HG02610 (cell line): Measurements from ENCODE around the gene TBC1D22A.
"Not testable (repeated sequence)": the region's sequence is repeated elsewhere in the genome, so short reads cannot be mapped to it uniquely, and the experiment has no call there.

Experiments
- ATAC-seq: cut with Tn5 transposase; IDR thresholded peaks from one replicate; pipeline ENCODE4 v1.9.1; 2021; ENCODE audit warnings: mild to moderate bottlenecking, moderate library complexity; ENCODE audit not compliant: unreplicated experiment

The TBC1D22A gene

DNA sequence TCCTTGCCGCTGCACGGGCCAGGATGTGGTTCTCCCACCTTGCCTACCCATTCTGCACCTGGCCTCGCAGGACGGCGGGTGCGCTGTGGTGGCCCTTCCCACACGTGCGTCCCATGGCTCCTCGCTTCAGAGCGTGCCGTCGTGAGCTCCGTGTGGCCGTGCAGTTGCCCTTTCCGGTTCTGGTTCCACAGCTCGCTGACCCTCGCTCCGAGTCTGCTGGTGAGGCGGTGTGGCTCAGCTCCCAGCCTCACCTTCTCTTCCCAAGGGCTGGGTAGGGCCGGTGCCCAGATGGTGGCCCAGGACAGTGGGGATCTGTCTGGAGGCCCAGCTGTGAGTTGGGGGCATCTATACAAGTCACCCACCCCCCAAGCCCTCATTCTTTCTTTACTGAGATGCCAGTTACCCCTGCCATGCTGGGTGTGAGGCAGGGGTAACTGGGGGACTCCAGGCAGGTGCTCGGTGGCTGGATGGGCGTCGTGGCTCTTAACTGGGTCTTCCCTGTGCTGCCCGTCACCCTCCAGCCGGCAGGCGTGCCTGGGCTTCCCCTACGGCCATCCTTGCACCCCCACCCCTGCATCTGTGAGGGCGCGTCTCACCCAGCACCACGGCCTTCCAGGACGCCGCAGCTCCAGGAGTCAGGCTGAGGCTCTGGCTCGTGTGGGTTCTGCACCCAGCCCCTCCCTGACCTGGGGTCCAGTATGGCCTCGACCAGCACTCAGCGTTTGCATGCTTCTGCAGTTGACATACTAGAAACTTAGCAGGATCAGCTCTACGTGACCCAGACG, 395.2 kb downstream of the TBC1D22A start:
- no peak for ATAC-seq

DNA sequence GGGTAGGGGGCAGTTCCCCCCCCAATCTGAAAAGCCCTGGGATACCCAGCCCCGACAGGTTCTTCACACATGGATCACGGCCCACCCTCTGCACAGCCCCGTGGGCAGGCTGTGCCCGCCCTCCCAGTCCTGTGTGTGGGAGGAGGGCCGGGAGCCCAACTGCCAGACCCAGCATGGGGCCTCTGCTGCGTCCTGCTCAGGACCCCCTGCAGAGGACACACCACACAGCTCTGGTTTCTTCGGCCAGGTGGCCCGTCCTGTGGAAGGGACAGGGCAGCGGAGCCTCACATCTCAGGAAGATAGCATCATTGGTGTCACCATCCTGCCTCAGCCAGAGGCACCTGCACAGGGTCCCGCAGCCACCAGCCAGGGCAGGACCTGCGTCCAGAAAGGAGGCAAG, 396.0 kb downstream of the TBC1D22A start:
- no peak for ATAC-seq

DNA sequence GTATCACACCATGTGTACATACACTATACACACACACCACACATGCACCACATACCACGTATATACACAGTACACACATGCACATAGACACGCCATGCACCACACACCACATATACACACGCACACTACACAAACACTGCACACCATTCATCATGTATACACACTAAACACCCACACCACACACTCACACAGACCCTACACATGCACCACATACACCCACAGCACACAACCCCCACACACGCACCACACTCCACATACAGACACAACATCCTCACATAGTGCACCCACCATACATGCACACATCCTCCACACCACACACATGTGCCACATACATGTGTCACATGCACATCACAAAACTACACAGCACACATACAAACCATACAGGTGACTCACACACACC, 397.1 kb downstream of the TBC1D22A start:
- ATAC-seq, result no peak

DNA sequence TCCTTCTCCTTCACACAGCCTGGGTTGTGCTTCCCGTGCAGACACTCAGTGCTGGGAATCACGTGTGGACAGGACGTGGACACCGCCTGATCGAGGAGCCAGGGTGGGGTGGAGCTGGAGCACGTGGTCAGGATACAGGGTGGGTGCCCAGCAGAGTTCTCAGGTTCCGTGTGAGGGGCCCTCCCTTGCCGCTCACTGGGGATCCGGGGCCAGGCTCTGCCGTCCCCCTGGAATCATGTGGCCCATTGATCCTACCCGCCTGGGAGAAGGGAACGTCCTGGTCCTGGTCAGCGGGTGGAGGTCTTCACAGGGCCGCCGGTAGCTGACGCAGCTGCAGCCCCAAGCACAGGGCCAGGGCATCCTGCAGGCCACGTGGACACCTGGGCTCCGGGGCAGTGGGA, 397.7 kb downstream of the TBC1D22A start:
- no peak for ATAC-seq

DNA sequence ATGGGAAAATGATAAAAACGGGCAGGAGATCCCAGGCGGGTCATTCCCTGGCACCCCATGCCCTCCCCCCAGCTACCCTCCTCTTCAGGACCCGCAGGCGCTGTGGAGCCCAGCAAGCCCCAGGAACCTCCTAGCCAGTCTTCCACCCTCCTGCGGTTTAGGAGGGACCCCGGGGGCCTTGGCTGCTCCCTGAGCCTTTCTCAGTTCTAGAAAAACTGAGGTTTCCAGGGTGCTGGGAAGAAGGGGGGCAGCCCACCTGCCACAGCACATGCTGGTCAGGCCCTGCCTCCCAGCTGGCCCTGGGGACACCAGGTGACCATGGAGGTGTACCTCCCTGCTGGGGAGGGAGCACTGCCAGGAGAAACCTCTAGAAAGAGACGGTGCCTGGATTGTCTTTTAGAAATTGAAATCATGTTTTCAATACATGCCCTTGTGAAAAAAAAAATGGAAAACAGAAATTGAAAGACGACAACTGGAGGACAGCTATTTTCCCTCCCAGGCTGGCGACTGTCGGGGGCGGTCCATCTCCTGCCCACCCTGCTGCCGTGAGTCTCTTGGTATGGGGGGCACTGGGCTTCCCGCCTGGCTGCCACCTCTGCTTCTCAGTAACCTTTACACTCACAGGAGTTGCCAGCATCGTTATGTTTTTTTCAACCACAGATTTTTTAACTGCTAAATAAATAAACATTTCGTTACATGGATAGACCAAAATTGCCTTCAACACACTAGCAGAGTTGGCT, 398.5 kb downstream of the TBC1D22A start:
- no peak for ATAC-seq

DNA sequence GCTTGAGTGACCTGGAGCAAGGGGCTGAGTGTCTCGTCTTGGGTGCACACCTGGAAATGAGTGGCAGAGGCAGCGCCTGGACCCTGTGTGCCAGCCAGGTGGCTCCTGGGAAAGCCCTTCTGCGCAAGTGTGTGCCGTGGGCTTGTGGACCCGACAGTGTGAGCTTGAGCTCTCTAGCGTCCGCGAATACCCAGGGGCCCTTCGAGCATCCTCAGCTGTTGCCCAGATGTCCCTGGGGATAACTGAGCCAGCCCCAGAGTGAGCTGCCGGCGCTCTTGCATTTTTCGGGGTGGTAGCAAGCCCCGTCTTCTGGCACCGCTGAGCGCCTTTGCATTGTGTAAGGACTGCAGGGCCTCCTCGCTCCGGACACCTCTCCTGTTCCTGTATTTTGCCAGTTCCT, 399.2 kb downstream of the TBC1D22A start:
- no peak for ATAC-seq

DNA sequence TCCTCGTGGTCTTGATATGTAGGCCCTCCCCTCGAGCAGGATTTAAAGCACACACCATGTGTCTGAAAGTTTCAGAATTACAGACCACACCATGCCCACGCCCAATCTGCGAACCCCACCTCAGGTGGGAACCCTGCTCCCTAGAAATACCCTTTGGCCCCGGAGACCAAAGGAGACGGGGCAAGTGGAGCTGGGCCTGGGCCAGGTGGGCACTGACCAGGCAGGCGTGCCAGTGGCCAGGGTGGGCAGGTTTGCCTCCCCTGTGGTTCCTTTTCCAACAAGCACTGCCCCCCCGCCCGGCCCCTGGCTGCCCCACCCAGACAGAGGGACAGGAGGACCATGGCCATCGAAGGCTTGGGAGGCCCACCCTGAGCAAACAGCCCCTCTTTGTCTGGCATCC, 400.4 kb downstream of the TBC1D22A start:
- ATAC-seq, result no peak

DNA sequence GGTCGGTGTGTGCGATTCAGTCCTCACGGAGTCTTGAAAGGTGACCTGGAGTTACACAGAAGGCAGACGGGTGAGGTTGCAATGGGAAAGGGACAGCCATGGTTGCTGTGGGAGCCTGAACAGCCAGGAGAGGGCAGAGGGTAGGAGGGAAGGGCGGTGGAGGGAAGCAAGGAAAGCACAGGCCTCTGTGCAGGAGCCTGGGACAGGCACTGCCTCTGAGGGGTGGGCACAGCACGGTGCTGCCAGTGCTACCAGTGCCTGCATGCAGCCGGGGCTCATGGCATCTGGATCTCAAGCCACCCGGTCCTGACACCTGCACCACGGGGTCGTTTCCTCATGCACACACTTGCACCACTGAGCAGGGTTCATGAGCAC, 401.0 kb downstream of the TBC1D22A start:
- ATAC-seq, result no peak

DNA sequence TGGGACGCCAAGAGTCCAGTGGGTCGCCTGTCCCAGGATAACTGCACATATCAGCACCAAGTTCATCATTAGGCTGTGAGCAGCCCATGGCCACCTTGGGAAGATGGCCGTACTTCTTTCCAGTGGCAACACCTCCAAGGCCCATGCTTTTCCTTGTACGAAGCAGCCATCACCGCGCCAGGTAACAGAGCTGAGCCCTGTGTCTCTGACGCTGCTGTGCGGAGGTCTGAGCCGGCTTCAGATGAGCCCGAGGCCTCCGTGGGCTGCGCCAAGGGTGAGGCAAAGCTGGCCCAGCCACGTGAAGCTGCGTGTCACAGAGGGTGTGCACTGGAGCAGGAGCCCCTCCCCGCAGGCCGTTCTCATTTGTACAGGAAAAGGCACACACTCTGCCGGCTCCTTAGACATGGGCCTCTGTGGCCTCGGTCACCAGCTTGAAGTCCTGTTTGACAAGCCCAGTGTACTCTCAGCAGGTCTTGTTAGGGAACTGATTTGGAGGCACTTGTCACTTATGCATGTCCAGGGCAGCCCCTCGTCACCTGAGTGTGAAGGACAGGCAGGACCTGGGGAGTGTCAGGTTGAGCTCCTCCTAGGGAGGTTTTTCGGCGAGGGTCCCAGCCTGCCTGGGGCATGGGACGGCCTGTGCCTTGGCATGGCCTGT, 401.5 kb downstream of the TBC1D22A start:
- ATAC-seq, result no peak

DNA sequence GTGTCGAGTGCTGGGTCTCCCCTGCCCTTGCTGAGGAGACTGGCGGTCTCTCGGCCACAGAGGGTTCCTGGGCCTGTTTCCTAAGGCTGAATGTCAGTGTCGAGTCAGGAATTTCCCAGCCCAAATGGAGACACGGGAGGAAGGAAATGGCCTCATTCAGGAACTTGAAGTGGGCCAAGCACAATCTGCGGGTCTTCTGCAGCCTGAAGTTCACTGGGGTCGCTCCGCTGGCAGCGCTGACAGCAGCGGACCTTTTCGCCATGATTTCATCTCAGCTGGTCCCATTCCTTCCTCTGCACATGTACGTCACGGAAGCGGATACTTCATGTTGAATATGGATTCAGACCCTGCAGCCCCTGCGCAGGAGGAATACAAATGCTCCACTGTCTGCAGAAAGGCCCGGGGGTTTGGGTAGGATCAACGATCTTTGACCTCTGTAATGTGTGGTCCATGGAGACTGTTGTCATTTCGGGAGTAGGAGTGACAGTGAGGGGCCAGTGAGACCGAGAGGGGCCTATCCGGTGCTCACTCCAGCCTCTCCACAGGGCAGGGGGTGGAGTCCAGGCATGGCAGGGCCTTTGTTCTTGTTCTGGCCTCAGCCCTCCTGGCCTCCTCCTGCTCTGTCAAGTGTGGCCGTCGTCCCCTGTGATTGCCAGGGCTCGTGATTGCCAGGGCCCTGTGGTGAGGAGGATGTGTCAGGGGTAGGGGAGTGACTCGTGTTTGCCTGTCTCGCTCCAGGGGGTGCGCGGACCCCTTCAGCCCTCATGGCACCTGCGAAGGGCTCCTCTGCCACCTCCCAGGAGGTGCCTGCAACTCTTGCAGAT, 402.3 kb downstream of the TBC1D22A start:
- ATAC-seq, result no peak

DNA sequence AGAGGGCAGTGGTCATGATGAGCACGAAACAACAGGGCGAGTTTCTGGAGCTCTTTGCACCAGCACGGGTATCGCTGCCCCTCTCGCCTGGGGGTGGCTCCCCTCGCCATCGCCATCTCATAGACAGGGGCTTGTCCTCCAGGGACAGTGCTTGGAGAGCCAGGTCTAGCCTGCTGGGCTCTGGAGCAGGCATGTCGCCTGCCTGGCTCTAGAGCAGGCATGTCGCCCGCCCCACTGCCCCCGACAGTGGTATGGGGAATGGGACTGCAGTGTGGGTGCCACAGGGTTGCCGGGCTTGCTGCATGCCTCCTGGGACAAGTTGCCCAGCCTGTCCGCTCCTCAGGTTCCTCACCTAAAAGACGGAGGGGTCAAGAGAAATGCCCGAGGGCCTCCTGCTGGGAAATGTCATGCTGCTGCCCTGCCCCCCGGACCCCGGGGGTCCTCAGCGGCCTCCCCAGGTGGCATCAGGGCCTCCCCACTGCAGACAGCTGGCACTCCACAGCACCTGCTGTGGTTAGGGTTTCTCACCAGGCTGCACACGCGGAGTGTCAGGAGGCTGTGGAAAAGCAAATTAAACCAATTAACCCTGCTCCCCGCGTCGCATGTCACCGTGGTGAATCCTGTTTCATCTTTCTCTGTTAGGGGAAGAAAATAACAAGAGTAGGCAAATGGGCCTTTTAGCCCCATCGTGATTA, 403.0 kb downstream of the TBC1D22A start:
- no peak for ATAC-seq

DNA sequence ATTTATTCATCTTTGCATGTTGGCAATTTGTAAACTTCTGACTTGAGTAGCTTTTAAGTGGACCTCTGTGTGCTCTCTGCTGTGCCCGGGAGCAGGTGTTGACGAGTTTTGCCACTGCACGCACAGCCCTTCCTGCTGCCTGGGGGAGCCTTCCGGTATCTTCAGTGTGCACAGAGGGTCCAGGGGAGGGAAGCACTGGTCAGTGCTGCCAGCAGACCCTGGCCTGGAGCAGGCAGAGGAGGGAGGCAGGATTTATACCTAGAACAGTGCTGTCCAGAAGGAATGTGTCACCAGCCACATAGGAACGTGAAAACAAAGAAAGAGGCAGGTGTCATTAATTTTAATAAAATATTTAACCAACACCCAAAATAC, 403.6 kb downstream of the TBC1D22A start:
- no peak for ATAC-seq

DNA sequence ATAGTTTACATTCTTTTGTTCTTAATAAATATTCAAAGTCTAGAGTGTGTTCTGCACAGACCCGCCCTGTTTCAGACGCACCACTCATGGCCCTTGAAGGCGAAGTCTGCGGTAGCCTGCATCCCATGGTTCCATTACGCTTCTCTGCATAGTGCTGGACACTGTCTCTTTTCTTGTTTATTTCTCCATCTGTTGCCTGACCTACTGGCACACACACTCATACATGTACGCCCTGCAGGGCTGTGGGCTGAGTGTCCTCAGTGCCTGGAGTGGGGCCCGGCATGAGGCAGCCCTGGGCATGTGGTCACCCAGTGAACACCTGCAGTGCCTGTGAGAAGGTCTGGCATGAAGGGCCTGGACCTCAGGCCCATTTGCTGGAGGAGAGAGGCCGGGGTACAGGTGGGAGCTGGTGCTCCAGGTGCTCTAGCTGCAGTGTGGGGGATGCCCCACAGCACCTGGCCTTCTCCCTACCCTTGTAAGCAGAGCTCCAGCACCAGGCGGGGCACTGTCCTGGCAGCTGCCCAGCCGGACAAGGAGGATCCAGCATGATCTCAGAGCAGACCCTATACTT, 404.1 kb downstream of the TBC1D22A start:
- no peak for ATAC-seq

DNA sequence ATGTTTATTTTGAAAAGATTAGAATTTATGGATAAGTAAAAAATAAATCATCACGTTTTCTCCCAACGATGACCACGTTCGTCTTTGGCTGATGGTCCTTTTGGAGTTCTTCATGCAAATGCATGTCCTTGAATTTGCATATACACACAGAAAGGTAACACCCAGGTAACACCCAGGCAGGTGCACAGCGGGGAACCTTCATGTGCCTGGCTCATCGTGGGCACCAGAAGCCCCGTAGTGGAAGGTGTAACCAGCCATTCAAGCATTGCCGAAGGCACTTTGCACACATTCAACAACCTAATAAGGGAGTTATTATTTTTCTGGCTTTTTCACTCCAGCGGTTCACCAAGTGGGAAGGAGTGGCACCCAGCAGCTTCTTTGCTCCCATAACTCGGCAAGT, 404.6 kb downstream of the TBC1D22A start:
- no peak for ATAC-seq

DNA sequence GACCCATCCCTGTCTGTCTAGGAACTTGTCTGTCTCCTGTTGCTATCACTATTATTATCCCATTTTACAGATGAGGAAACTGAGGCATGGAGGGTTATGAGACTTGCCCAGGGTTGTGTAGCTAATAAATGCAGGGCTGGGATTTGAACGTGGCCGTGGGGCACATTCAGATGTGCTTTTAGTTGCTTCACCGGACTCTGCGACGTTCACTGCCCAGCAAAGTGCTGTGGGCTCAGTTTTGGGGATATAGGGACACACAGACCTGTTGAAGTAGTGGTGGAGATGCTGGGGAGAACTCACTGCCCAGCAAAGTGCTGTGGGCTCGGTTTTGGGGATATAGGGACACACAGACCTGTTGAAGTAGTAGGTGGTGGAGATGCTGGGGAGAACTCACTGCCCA, 405.5 kb downstream of the TBC1D22A start:
- not testable (repeated sequence) for ATAC-seq

DNA sequence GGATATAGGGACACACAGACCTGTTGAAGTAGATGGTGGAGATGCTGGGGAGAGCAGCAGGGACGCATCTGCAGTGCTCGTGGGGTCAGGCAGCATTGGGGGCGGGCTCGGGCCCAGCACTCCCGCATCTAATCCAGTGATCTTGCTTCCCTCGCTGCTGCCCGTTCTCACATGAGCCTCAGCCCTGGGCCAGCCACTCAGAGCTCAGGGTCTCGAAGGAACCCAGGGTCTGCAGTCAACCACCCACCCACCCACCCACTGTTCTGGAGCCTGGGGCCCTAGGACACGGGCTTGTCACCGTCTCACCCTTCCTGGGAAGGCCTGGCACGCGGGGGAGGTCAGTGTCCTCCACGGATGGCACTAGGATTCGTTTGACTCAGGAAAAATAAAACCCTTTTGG, 406.0 kb downstream of the TBC1D22A start:
- no peak for ATAC-seq

DNA sequence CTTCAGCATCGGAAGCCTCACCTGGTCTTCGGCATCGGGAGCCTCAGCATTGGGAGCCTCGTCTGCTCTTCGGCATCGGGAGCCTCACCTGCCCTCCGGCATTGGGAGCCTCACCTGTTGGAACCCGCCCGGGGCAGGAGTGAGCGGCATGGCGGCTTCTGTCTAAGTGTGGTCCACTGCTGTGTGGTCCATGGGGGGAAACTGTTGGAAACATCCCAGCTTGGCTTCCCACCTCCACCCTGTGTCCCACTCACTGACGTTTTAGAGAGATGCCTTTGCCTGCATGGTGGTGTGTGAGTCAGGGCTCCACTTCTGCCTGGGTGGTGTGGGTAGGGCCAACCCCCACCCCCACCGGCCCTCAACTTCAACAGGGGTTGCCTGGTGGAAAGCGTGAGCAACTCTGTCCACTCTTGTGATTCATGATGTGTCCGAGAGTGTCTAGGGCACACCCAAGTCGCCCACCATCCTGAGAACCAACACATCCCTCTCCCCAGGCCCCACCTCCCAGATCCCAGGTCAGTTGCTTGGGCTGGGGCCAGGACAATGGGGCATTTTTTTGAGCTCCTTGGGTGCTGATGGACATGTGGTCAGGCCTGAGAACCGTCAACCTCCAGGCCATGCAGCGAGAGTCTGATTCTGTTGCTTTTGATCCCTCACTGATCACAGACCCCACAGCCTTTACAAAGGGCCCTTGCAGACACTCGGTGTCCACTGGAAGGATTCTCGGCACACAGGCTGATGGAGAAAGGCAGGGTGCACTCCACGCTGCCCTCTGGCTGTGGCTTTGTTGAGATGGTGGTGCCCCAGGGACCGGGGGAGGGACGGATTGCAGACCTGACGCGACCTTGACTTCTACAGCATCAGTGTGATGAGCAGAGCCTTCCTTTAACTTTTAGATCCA, 406.7 kb downstream of the TBC1D22A start:
- no peak for ATAC-seq

DNA sequence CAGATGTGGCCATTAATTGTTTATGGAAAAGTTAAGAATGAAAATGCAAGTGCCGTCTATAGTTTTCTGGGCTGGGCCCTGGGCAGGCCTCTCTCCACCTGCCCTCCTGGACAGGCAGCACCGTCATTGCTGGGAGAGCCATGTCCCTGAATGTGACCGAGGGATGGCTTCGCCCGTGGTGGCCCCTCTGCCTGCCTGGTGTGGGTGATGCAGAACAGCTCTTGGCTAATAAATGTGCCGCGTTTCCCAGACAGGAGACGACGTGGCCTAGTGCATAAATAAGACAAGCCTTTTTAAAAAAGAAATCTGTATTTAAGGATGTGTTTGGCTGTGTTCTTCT, 407.3 kb downstream of the TBC1D22A start:
- no peak for ATAC-seq
